GM19438 (cell line): ENCODE measurements around the gene RAD51B.

Experiments
- ATAC-seq: cut with Tn5 transposase; IDR thresholded peaks from one replicate; pipeline ENCODE4 v1.9.1; 2021; ENCODE audit warnings: low read depth; ENCODE audit not compliant: unreplicated experiment

RAD51B gene

DNA sequence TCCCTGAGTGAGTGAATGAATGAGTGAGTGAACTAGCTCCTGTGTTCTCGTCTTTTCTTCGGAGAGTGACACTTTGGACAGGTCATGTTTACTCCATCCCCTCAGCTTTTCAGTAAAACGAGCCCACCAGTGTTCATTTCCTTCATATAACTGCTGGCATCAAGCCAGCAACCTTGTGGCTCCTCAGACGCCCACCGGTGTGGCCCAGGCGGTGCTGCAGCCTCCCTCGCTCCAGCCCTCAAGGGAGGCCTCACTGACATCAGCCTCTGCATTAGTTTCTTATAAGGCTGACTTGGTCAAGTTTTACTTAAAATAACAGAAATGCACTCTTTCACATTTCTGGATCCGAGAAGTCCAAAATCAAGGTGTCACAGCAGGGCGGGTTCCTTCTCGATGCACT lies 785.2 kb downstream of the RAD51B start:
- no peak for ATAC-seq

DNA sequence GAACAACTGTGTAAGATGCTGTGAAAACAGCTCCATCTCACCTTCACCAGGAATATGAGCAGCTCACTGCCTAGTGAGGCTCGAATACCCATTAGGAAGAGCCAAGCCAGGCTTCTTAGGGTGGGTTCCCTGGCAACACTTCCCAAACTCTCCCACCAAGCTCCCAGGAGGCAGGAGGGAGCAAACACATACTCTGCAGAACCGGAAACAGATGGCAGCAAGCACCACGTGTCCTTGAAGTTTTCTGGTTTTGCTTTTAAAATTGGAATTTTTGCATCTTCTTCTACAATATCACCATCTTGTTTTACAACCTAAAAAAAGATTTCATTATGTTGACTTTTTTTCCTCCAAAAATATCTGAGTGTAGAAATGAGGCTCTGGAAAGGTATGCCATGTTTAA lies 786.6 kb downstream of the RAD51B start:
- no peak for ATAC-seq

GRCh38 chr14:68606644-68607043 lies 787.1 kb downstream of the RAD51B start:
- ATAC-seq = no peak

DNA sequence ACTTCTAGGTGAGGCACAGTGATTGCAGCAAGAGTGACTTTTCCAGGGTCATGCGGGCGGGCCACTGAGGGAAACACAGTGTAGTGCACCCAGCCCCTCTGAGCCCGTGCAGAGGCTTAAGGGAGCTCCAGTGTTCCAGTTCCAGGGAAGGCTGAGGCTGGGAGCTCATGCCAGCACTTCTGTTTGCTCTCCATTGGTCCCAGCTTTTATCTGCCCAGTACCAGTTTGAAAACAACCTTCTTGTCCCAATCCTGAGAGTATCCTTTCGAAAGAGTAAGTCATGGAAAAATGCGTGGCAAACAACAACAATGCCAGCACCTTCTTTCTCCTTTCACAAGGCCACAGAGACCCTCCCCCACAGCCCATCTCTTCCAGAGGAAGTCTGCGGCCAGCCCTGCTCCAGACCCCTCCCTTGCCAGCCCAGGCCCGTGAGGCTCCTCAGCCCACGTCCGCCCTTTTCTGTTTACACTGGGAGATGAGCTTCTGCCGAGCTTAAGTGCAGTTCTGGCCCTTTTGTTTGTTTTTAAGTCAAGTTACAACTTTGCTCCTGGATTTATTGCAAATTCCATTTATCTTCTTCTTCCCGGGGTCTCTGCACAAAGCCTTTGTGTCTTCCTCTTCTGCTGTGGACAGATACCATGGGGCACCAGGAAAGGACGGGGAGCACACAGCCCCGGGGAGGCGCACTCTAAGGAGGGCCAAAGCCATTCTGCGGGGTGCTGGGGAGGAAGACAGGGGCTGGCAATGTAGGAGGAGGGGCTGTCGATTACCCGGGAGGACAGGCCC lies 787.7 kb downstream of the RAD51B start:
- ATAC-seq = no peak

DNA sequence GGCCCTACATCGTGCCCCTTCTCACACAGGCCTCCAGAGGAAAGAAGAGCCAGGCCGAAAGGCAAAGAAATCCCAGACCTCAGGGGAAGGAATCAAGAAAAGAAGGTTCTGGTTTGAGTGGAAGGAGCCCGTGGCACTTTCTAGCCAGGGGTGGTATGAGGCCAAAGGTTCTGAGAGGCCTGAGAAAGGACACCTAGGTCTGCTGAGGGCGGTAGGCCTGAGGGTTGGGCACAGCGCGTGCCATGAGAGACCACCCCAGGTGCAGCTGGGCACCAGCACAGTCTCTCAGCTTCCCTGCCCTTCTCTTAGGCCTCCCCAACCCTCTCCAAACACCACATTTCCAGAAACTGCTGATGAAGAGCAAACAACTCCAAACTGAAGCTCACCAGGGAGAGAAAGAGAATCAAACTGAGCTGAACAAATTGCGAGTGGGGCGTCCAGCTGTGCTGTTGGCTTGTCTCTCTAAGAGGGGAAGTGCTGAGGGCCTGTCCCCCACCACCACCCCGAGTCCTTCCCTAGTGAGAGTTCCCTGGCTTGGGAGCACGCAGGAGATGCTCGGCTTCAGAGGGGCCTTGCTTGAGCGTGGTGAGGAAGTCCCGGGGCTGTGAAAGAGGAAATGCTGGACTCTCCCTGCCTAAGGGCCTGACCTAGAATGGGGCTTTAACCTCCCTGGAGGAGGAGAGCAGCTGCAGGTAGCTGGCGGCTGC lies 788.4 kb downstream of the RAD51B start:
- no peak for ATAC-seq

DNA sequence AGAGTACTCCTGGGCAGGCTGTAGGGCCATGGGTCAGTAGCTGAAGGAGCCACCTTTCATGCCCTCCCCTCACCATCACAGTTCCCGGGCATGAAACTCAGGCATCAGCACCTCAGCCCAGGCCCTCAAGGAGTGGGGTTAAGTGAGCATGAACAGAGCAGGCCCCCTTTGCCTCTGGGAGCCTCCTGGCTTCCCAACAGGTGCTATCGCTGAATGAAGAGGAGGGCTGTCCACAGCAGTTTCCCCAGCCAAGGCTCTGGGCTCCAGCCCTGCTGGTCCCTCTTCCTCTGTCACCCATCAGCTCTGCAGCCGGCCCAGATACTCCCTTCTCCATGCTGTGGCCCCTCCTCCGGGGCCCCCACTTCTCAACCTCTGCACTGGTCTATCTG lies 789.0 kb downstream of the RAD51B start:
- ATAC-seq = no peak

DNA sequence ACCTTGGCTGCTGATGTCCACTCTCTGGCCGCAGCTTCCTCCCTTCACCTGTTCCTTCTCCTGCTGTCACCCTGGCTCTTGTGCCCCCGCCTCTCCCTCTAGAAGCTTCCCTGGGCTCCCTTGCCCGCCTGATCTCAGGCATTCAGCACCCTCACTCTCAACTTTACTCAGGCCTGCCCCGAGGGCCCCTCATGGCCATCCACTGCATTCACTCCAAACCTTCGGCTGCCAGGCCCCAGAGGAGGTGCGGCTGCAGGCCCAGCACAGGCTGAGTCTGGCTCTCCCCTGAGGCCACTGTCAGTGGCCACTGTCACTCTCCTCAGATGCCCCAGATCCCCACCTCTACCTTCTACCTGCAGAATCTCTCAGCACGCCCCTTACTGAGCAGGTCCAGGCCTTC lies 789.4 kb downstream of the RAD51B start:
- ATAC-seq = no peak

DNA sequence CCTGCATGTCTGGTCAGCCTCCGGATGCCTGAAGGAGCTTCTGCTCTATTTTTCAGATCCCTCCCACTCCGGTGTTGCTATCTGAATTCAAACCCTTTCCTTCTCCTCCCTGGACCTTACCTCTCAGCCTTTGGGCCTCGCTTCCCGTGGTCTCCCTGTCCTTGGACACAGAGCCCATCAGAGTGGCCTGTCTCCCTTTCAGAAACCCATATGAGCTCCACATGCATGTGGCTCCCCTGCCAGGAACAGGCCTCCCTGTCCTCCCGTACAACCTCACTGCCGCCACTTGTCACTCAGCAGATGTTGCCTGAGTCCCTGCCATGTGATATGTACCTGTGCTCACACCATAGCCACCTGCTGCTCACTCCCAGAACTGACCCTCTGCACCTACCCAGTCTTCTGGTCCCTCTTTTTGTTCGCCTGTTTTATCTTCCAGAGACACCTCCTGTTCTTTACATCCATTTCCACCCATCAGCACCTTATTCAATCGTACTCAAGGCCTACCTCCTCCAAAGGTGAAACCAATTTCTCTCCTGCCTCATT lies 790.7 kb downstream of the RAD51B start:
- no peak for ATAC-seq

DNA sequence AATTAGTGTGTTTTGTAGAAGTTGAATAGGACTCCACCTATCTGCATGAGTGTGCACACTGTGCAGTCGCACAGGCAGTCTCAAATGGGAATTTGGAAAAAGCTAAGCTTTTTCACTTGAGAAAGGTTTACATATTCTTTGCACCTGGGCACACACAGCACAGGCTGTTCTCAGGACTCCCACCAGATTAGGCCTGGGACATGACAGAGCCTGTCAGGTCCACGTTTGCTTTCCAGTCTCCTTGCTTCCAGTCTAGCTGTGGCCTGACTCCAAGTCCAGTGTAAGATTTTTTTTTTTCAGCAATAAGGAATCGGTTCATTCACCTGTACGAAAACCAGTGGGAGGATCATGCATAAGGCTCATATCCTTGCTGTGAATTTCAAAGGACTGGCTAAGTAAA lies 792.0 kb downstream of the RAD51B start:
- ATAC-seq = no peak

DNA sequence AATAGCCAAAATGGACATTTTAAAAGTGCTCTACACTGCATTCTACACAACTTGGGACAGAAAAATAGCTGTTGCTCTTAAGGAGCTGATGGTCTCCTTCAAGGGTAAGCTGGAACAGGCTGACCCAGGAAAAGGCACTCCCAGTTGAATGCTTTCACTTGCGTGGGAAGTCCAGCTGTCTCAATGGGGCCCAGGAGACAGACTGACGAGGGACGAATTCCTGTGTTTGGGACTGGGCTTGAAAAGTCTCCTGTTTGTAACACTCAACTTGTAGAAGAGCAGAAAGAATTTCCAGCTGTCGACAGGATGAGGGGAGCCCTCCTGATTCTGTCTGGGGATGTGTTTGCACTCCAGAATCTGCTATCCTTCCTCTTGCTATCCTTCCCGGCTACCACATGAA lies 792.5 kb downstream of the RAD51B start:
- ATAC-seq = no peak

DNA sequence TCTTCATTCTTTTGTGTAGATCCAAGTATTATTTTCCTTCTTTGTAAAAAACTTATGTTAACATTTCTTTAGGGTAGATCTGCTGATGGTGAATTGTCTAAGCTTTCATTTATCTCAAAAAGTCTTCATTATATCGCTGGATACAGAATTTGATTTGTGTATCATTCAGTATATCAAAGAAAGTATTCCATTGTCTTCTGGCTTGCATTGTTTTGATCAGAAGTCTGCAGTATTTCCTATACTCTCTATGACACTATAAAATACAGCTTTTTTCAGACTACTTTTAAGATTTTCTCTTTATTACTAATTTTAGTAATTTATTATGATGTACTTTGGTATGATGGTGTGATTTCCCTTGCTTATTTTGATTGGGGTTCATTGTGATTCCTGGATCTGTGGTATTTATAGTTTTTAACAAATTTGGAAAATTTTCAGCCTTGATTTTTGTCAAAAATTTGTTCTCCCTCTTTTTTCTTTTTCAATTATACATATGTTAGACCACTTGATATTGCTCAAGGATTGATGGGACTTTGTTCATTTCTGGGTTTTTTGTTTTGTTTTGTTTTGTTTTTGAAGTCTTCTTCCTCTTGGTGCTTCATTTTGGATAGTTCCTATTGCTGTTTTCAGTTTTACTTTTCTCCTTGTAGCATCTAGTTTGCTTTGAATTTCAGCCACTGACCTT lies 796.8 kb downstream of the RAD51B start:
- ATAC-seq = no peak

DNA sequence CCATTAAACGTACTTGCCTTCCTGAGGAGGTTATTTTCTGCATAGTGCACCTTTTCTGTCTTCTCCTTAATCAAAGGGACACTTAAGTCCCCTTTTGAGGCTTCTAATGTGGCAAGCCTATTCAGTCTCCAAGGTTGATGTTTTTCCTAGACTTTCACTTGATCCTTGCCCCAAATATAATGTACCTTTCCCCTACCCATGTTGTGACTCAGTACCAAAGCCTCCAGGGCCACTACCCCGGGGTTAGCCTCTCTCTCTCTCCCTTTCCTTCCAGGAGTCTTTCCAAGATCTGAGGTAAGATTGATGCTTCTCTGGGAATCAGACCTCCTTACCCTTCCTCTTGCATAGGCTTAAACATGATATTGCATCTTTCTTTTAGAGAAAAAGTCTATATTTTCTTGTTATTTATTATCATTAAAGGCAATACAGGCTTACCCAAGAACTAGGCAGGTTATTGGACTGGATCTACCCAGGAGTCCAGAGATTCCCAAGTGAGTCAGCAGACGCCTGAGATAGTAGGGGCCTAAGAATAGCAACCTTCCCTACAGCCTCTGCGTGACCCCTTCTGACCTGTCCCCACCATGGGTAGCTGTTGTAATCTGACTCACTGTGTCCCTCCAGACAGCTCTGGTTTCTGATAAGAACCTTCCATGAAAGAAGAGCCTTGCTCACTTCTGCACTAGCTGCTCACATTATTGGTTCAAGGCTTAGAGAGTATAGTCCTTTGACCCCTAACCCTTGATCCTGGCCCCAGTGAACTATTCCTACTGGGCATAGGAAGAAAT lies 800.4 kb downstream of the RAD51B start:
- ATAC-seq = no peak

DNA sequence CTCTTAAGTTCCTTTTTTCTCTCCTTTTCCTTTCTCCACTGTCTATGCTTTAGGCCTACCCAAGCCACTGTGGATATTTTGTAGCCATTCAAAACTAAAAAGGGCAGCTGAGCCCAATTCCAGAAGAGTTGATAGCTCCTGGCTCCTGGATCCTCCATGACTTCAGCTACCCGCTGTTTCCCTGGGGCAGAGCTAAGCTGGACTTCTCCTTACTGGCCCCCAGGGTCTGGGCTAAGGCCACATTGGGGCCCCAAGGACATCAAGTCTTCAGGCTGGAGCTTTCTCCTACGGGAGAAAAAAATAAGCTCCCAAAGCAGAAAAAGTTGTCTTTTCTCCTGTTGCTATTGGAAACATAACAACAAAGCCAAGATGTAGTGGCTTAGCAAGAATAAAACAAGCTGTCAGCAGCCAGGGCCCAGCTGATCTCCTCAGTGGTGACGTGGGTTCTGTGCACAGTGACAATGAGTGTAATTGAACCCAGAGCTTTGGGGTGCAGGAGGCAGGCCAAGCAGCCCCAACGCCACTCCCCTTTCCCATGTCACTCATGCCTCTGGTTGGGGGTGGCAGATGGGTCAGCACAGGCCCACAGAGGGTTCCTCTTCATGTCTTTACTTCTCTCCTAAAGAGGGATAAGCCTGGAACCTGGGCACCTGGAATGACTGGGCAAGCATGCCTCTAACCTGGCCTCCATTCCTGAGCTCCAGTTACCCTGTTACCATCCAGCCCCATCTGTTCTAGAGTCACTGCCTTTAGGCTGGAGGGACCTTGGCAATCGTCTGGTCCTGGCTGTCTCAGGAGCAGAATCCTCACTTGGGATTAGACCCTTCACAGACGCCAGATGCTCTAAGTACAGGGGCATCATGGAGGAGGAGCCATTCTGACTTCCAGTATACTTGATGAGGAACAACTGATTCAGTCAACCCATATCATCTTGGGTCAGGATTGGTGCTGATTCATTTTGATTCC lies 802.1 kb downstream of the RAD51B start:
- no peak for ATAC-seq

GRCh38 chr14:68622856-68623255 lies 803.3 kb downstream of the RAD51B start:
- no peak for ATAC-seq

DNA sequence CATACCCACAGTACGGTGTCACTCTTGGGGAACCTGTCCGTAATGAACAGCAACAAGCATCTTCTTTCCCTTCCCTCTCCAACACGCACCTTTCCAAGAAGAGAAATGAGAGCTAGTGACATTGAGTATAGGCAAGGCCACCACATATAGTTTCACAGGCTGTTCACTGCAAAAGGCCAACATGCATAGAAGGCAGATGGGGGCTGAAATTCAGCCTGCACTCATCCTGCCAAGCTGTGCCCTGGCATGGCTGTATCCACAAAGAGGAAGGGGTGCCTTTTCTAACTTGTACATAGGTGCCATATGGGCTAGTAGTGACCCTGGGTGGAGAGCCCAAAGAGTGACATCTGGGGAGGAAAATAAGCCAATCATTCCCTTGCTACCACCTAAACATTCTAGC lies 803.7 kb downstream of the RAD51B start:
- no peak for ATAC-seq

- ATAC-seq = no peak
Observed at GRCh38 chr14:68623826-68624225, 804.2 kb downstream of the RAD51B start.

- ATAC-seq = no peak
Observed at GRCh38 chr14:68624541-68625220, 805.1 kb downstream of the RAD51B start.

- no peak for ATAC-seq
Observed at GRCh38 chr14:68625366-68626090, 805.9 kb downstream of the RAD51B start.
